WTC11 (cell line): ENCODE results near the gene PRXL2B. TPM values are rescaled to one million over a fixed set of nuclear protein-coding genes. Genes with fewer than 3 reads are reported as not detected.

Experiments
- ATAC-seq: fragments of 200-7000 bp; cut with Tn5 transposase; 2 replicates; pipeline ENCODE4 v1.10.0; 2021; ENCODE audit warnings: mild to moderate bottlenecking, moderate library complexity
- CTCF ChIA-PET: fragments of 300-600 bp; sonication (Branson Sonifier 250); formaldehyde crosslinking; loops from one replicate; lab custom pipeline; 2021; ENCODE audit warnings: antibody characterized with exemption; lab: Charles Lee
- POLR2A ChIA-PET: fragments of 350-600 bp; sonication (Branson Sonifier 250); formaldehyde crosslinking; loops from one replicate; lab custom pipeline; 2021; ENCODE audit warnings: antibody characterized with exemption; lab: Charles Lee
- DNase-seq: peaks from one replicate; pipeline ENCODE4 v3.0.0; 2021; ENCODE audit warnings: low spot score
- H3K27ac Mint-ChIP-seq: 2 replicates; pipeline ENCODE4 v1.8.0; 2021; ENCODE audit warnings: mixed read lengths
- H3K27me3 Mint-ChIP-seq: 2 replicates; pipeline ENCODE4 v1.8.0; 2021; ENCODE audit warnings: low read depth, mild to moderate bottlenecking, moderate library complexity, mixed read lengths
- H3K36me3 Mint-ChIP-seq: 2 replicates; pipeline ENCODE4 v1.8.0; 2021; ENCODE audit warnings: mixed read lengths
- H3K4me1 Mint-ChIP-seq: 2 replicates; pipeline ENCODE4 v1.8.0; 2022; ENCODE audit warnings: mixed read lengths
- H3K4me3 Mint-ChIP-seq: 2 replicates; pipeline ENCODE4 v1.8.0; 2021; ENCODE audit warnings: mild to moderate bottlenecking, moderate library complexity, mixed read lengths
- H3K9me3 Mint-ChIP-seq: 2 replicates; pipeline ENCODE4 v1.8.0; 2021; ENCODE audit warnings: mixed read lengths
- CBFB ChIP-seq: sonication (generic); formaldehyde crosslinking; IDR thresholded peaks from 2 replicates; pipeline ENCODE4 v1.8.1; 2022; ENCODE audit warnings: mild to moderate bottlenecking, low read depth, missing genetic modification reagents
- CREM ChIP-seq: sonication (generic); formaldehyde crosslinking; IDR thresholded peaks from 2 replicates; pipeline ENCODE4 v1.8.1; 2022; ENCODE audit warnings: mild to moderate bottlenecking, missing genetic modification reagents, moderate library complexity
- FOXP1 ChIP-seq: sonication (generic); formaldehyde crosslinking; IDR thresholded peaks from 2 replicates; pipeline ENCODE4 v1.8.0; 2022; ENCODE audit warnings: missing genetic modification reagents, mild to moderate bottlenecking, moderate library complexity, borderline replicate concordance
- GABPB1 ChIP-seq: sonication (generic); formaldehyde crosslinking; IDR thresholded peaks from 2 replicates; pipeline ENCODE4 v1.8.1; 2023; ENCODE audit warnings: mild to moderate bottlenecking, missing genetic modification reagents
- JUN ChIP-seq: sonication (generic); formaldehyde crosslinking; IDR thresholded peaks from 2 replicates; pipeline ENCODE4 v1.8.0; 2023; ENCODE audit warnings: mild to moderate bottlenecking, missing genetic modification reagents
- NFE2L1 ChIP-seq: sonication (generic); formaldehyde crosslinking; IDR thresholded peaks from 2 replicates; pipeline ENCODE4 v1.8.1; 2023; ENCODE audit warnings: missing genetic modification reagents
- NR1H2 ChIP-seq: sonication (generic); formaldehyde crosslinking; IDR thresholded peaks from 2 replicates; pipeline ENCODE4 v1.9.0; 2021; ENCODE audit warnings: mild to moderate bottlenecking, moderate library complexity, missing genetic modification reagents
- PRRX2 ChIP-seq: fragments of 250-450 bp; sonication (Bioruptor Pico); IDR thresholded peaks from 2 replicates; pipeline ENCODE4 v1.8.0; 2021; ENCODE audit warnings: mild to moderate bottlenecking
- RELA ChIP-seq: sonication (generic); formaldehyde crosslinking; IDR thresholded peaks from 2 replicates; pipeline ENCODE4 v1.8.1; 2022; ENCODE audit warnings: missing genetic modification reagents, mild to moderate bottlenecking, borderline replicate concordance
- TEAD1 ChIP-seq: sonication (generic); formaldehyde crosslinking; IDR thresholded peaks from 2 replicates; pipeline ENCODE4 v1.8.0; 2022; ENCODE audit warnings: mild to moderate bottlenecking, missing genetic modification reagents
- ZNF232 ChIP-seq: sonication (generic); formaldehyde crosslinking; IDR thresholded peaks from 2 replicates; pipeline ENCODE4 v1.8.0; 2022; ENCODE audit warnings: mild to moderate bottlenecking, missing genetic modification reagents
- ZNF263 ChIP-seq: sonication (generic); formaldehyde crosslinking; IDR thresholded peaks from 2 replicates; pipeline ENCODE4 v1.8.1; 2022; ENCODE audit warnings: low read depth, mild to moderate bottlenecking, moderate library complexity, missing genetic modification reagents
- ZNF396 ChIP-seq: fragments of 250-450 bp; sonication (Bioruptor Pico); IDR thresholded peaks from 2 replicates; pipeline ENCODE4 v1.8.0; 2021; ENCODE audit warnings: mild to moderate bottlenecking, moderate library complexity, borderline replicate concordance
- ZNF416 ChIP-seq: fragments of 250-450 bp; sonication (Bioruptor Pico); IDR thresholded peaks from 2 replicates; pipeline ENCODE4 v1.9.0; 2021; ENCODE audit warnings: mild to moderate bottlenecking, inconsistent platforms
- ZNF423 ChIP-seq: fragments of 250-450 bp; sonication (Bioruptor Pico); IDR thresholded peaks from 2 replicates; pipeline ENCODE4 v2.1.2; 2022; ENCODE audit warnings: mild to moderate bottlenecking, moderate library complexity
- total RNA-seq: library from RNA; stranded (reverse); gene quantifications from 3 replicates; pipeline ENCODE4 v1.2.3, GENCODE V29; 2021
- TF ChIP-seq, protein P1 (sequence below): fragments of 250-450 bp; sonication (Bioruptor Pico); conservative IDR thresholded peaks from 2 replicates; pipeline ENCODE4 v1.9.0; 2021; ENCODE audit warnings: mild to moderate bottlenecking
- TF ChIP-seq, protein P2 (sequence below): sonication (generic); formaldehyde crosslinking; IDR thresholded peaks from 2 replicates; pipeline ENCODE4 v1.8.1; 2023; ENCODE audit warnings: mild to moderate bottlenecking, missing genetic modification reagents
- TF ChIP-seq, protein P3 (sequence below): sonication (generic); formaldehyde crosslinking; IDR thresholded peaks from 2 replicates; pipeline ENCODE4 v1.8.0; 2022; ENCODE audit warnings: mild to moderate bottlenecking, missing genetic modification reagents
- TF ChIP-seq, protein P4 (sequence below): sonication (generic); formaldehyde crosslinking; conservative IDR thresholded peaks from 2 replicates; pipeline ENCODE4 v1.8.1; 2022; ENCODE audit warnings: mild to moderate bottlenecking, missing genetic modification reagents

The PRXL2B gene
- total RNA-seq, 1 experiment from 2014 or later = 50.3 TPM

DNA sequence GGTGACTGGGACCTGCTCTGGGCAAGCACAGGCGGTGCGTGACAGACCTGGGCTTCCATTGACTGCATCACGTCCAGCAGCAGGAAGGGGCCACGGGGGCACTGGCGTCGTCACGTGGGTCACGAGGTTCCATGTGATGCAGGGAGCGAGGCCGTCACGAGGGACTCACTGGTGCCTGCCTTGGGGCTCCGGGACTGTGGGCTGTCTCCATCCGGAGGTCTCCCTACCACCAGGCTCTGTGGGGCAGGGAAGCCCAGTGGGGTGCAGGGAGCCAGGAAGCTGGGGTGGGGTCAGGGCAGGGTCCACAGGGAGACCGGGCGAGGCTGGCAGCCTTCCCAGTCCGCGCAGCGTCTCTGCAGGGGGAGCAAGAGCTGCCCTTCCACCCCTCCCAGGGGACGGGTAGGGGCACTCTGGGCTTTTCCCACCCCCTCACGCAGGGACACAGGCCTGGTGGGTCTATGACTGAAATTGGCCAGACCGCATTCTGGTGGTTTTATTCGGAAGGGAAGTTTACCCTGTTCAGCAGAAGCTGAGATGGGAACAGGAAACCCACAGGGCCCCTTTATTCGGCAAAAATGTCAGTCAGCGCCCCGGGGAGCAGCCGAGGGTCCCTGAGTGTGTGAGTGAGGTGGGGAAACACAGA lies 30.8 kb upstream of the PRXL2B start:
- ChIA-PET CTCF (interaction anchor here (0.7 to 1.6 kb wide), 6 partner anchors 8 to 231 kb away, joined by 3 to 8 read pairs (median 4); no protein-coding TSS in a partner anchor), POLR2A (no interaction called here)
- ATAC-seq = no peak

DNA sequence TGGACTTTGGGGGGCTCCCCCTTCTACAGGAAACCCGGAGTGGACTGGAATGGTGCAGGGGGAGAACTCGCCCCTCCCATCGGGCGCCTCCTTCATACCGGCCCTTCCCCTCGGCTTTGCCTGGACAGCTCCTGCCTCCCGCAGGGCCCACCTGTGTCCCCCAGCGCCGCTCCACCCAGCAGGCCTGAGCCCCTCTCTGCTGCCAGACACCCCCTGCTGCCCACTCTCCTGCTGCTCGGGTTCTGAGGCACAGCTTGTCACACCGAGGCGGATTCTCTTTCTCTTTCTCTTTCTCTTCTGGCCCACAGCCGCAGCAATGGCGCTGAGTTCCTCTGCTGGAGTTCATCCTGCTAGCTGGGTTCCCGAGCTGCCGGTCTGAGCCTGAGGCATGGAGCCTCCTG lies 30.3 kb upstream of the PRXL2B start, which contains the start of gene TNFRSF14:
Gene TNFRSF14, plus strand, starts transcription at position 95 of the 401 bp plus-strand sequence. Its CDS starts 294 bp downstream, at position 389.
- H3K27ac Mint-ChIP-seq = no peak within 1 kb of the TSS
- H3K4me1 Mint-ChIP-seq = peaks cover 4% of the 10 kb centered on the region; the same call in 1 of the 2 replicates
- H3K4me3 Mint-ChIP-seq = no peak within 1 kb of the TSS
- DNase-seq = no peak
- H3K27me3 Mint-ChIP-seq = no peaks in the 10 kb centered on the region
- CTCF ChIA-PET = interaction anchor here (0.6 to 1.6 kb wide), 7 partner anchors 9 to 280 kb away, joined by 3 to 8 read pairs (median 4); no protein-coding TSS in a partner anchor
- no peaks in the 10 kb centered on the region for H3K36me3 Mint-ChIP-seq
- no peaks in the 10 kb centered on the region for H3K9me3 Mint-ChIP-seq
- POLR2A ChIA-PET = no interaction called here
- TF ChIP-seq, protein P1, sequence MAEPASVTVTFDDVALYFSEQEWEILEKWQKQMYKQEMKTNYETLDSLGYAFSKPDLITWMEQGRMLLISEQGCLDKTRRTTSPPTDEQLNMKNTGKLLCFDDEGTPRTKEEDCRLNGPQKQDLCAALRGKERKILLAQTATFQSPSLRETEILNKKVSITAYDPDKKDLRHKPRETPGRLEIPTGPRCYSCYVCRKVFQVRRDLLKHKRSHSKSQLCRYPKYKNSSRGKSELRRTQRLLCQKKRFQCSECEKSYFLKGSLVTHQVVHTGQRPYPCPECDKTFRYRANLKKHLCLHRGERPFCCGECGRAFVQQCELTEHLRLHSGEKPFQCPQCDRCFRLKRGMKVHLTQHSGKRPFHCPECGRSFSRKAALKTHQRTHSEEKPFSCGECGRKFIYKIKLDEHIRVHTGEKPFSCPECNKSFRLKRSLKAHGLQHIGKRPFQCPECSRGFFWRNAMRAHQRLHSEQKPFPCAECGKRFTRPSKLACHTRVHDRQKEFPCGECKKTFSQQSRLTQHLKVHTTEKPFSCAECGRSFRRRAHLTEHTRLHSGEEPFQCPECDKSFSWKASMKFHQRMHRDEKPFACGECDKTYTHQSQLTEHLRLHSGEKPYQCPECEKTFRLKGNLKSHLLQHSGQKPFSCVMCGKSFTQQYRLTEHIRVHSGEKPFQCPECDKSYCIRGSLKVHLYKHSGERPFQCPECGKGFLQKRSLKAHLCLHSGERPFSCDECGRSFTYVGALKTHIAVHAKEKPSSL (CRISPR knock-in tag) = no peak
- peak; percentile 96 for TF ChIP-seq ZNF423 (CRISPR knock-in tag)
- TF ChIP-seq RELA (CRISPR knock-in tag) = no peak
- TF ChIP-seq, protein P2, sequence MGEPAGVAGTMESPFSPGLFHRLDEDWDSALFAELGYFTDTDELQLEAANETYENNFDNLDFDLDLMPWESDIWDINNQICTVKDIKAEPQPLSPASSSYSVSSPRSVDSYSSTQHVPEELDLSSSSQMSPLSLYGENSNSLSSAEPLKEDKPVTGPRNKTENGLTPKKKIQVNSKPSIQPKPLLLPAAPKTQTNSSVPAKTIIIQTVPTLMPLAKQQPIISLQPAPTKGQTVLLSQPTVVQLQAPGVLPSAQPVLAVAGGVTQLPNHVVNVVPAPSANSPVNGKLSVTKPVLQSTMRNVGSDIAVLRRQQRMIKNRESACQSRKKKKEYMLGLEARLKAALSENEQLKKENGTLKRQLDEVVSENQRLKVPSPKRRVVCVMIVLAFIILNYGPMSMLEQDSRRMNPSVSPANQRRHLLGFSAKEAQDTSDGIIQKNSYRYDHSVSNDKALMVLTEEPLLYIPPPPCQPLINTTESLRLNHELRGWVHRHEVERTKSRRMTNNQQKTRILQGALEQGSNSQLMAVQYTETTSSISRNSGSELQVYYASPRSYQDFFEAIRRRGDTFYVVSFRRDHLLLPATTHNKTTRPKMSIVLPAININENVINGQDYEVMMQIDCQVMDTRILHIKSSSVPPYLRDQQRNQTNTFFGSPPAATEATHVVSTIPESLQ (CRISPR knock-in tag) = no peak
- no peak for ATAC-seq

More for the DNA sequence above, 30.8 kb upstream of the PRXL2B start:
- Mint-ChIP-seq H3K4me1 (peaks cover 4% of the 10 kb centered on the region; the same call in 1 of the 2 replicates), H3K9me3 (no peaks in the 10 kb centered on the region), H3K27me3 (no peaks in the 10 kb centered on the region), H3K36me3 (no peaks in the 10 kb centered on the region), H3K27ac (no peak overlapping the region), H3K4me3 (no peak overlapping the region)
- DNase-seq = no peak
- TF ChIP-seq CBFB (no peak), GABPB1 (CRISPR knock-in tag) (peak; percentile 25; the same call in 1 of the 2 replicates)

DNA sequence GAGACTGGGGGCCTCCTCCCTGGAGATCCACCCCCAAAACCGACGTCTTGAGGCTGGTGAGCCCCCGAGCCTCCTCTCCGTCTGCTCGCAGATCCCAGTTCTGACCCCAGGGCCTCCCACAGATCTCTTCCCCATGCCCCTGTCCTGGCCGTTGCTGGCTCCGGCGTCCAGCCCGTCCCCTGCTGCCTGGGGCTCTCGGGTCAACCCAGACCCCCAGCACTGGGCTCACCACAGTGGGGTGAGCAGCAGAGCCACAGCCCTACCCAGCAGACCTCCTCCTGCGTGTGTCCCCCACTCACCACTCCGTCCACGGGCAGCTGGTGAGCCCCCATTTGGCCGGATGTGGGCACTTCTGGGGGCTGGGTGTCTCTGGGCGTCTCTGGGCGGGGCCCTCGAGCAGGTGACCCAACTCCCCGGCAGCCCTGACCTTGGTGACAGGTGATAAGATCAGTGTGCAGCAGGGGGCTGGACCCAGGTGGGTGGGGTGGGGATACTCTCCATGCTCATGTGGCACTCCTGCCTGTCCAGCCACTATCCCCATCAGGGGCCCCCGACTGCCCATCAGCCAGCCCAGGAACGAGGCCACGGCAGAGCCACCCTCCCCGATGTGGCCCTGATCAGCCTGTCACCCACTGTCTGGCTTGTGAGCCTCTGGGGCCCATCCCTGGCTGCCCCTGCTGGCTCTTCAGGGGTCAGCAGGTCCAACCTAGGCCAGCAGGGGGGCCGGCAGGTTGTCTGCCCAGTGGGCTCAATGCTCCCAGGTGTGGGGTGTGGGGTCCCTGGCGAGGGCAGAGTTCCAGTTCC lies 29.7 kb upstream of the PRXL2B start:
- Mint-ChIP-seq H3K27me3 (no peaks in the 10 kb centered on the region), H3K4me1 (peaks cover 4% of the 10 kb centered on the region; the same call in 1 of the 2 replicates), H3K9me3 (no peaks in the 10 kb centered on the region), H3K36me3 (no peaks in the 10 kb centered on the region), H3K27ac (no peak overlapping the region), H3K4me3 (no peak overlapping the region)
- TF ChIP-seq ZNF232 (CRISPR knock-in tag) (no peak), CREM (CRISPR knock-in tag) (no peak)
- DNase-seq (no peak), ATAC-seq (no peak)
- ChIA-PET CTCF (interaction anchor here (0.6 to 1.6 kb wide), 7 partner anchors 9 to 279 kb away, joined by 3 to 8 read pairs (median 4); no protein-coding TSS in a partner anchor), POLR2A (no interaction called here)

DNA sequence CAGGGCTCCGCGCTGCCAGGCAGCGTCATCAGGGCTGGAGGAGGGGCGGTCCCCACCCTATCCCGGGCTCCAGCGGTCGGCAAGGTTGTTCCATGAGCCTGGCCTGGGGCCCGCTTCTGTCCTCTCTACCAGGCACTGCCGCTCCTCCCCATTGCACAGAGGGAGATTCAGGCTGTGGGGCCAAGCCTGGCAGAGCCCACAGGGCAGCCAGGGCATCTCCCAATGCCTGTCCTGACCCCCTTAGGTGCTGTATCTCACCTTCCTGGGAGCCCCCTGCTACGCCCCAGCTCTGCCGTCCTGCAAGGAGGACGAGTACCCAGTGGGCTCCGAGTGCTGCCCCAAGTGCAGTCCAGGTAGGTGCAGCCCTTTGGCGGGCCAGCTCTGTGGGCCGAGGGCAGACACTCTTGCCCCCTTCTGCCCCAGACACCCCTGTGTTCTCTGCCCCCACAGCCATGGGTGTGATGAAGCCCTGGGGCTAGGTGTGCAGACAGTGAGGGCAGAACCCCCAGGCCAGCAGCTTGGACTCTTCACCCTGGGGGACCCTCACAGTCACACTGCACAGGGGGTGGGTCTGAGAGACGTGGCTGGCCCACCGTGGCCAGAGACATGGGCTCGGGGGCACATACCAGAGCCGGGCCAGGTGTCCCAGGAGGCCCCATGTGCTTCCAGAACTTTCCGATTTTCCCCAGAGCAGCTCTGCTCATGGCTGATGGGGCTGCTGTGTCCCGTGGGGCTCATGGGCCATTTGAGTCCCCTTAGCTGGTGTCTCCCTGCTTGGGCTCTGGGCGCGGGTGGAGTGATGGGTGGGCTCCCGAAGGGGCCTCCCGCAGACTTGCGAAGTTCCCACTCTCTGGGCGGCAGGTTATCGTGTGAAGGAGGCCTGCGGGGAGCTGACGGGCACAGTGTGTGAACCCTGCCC lies 28.8 kb upstream of the PRXL2B start:
- ChIA-PET POLR2A (no interaction called here), CTCF (interaction anchor here (1.2 kb wide), 1 partner anchor 12 kb away, joined by 3 read pairs; no protein-coding TSS in a partner anchor)
- DNase-seq = no peak
- Mint-ChIP-seq H3K4me1 (peaks cover 4% of the 10 kb centered on the region; the same call in 1 of the 2 replicates), H3K27me3 (no peaks in the 10 kb centered on the region), H3K36me3 (no peaks in the 10 kb centered on the region), H3K9me3 (no peaks in the 10 kb centered on the region), H3K27ac (no peak overlapping the region), H3K4me3 (no peak overlapping the region)
- no peak for ATAC-seq
- no peak for TF ChIP-seq FOXP1 (CRISPR knock-in tag)
- no peak for TF ChIP-seq ZNF263 (CRISPR knock-in tag)
- TF ChIP-seq ZNF396 (CRISPR knock-in tag) = no peak
- TF ChIP-seq, protein P3, sequence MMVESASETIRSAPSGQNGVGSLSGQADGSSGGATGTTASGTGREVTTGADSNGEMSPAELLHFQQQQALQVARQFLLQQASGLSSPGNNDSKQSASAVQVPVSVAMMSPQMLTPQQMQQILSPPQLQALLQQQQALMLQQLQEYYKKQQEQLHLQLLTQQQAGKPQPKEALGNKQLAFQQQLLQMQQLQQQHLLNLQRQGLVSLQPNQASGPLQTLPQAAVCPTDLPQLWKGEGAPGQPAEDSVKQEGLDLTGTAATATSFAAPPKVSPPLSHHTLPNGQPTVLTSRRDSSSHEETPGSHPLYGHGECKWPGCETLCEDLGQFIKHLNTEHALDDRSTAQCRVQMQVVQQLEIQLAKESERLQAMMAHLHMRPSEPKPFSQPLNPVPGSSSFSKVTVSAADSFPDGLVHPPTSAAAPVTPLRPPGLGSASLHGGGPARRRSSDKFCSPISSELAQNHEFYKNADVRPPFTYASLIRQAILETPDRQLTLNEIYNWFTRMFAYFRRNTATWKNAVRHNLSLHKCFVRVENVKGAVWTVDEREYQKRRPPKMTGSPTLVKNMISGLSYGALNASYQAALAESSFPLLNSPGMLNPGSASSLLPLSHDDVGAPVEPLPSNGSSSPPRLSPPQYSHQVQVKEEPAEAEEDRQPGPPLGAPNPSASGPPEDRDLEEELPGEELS = no peak
- no peak for TF ChIP-seq PRRX2 (CRISPR knock-in tag)
- TF ChIP-seq CBFB = no peak
- TF ChIP-seq NR1H2 (CRISPR knock-in tag) = no peak
- TF ChIP-seq, protein P4, sequence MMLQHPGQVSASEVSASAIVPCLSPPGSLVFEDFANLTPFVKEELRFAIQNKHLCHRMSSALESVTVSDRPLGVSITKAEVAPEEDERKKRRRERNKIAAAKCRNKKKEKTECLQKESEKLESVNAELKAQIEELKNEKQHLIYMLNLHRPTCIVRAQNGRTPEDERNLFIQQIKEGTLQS (CRISPR knock-in tag) = no peak
- TF ChIP-seq JUN (CRISPR knock-in tag) = no peak
- no peak for TF ChIP-seq ZNF416
- TF ChIP-seq TEAD1 (CRISPR knock-in tag) = no peak
- TF ChIP-seq NFE2L1 (CRISPR knock-in tag) = no peak
